ENCODE data around the gene OR1N1. TPM values are rescaled to one million over a fixed set of nuclear protein-coding genes. Genes with fewer than 3 reads are reported as not detected.

OR1N1 gene
- not detected for total RNA-seq
- not detected for polyA plus RNA-seq

- no peak for DNase-seq (ENCODE audit: low spot score)
- H3K27me3 ChIP-seq (ENCODE audit: control insufficient read depth in 4 of 4, insufficient read depth in 4 of 4, low read length in 3 of 4), result peaks cover 0 to 5% (median 2%) of the 10 kb centered on the region in 4 donors
- H3K36me3 ChIP-seq (ENCODE audit: control insufficient read depth in 4 of 4, insufficient read depth in 3 of 4, low read depth in 1 of 4, low read length in 3 of 4), result no peaks in the 10 kb centered on the region
- peaks cover 0 to 2% (median 0%) of the 10 kb centered on the region in 4 donors for H3K9me3 ChIP-seq (ENCODE audit: control insufficient read depth in 4 of 4, low read length in 3 of 4)
- WGBS, result 60% methylated on average over 3 of the region's 3 CpGs
- TF ChIP-seq FOXA1 (IDR thresholded peaks at IDR 0.05), result no peak
- no peak for TF ChIP-seq JUND (IDR thresholded peaks at IDR 0.05)
- TF ChIP-seq TAF1 (conservative IDR thresholded peaks at IDR 0.05), result no peak
- TF ChIP-seq RXRA (IDR thresholded peaks at IDR 0.05), result no peak
- TF ChIP-seq CTCF (IDR thresholded peaks at IDR 0.05; ENCODE audit: low read depth, low read length, missing input control), result no peak
- TF ChIP-seq REST (IDR thresholded peaks at IDR 0.05), result no peak
- no peak within 1 kb of the TSS for H3K9ac ChIP-seq (ENCODE audit: low read depth in 1 of 2, low read length in 2 of 2)
- H3K4me1 ChIP-seq (ENCODE audit: control insufficient read depth in 4 of 4, insufficient read depth in 4 of 4, low read length in 3 of 4), result no peaks in the 10 kb centered on the region
- no peak within 1 kb of the TSS for H3K4me3 ChIP-seq (ENCODE audit: low read depth in 1 of 3, low read length in 3 of 3)
- H3K27ac ChIP-seq (ENCODE audit: low read depth in 1 of 2, low read length in 2 of 2), result no peak within 1 kb of the TSS
Observed at GRCh38 chr9:122527193-122527592, at the start of gene OR1N1. Gene OR1N1 (minus strand): TSS chr9:122527293. CDS start chr9:122527293, 0 bp downstream.

GRCh38 chr9:122572456-122572855 is 45.4 kb upstream of the OR1N1 start:
- WGBS, result 43% methylated on average over 2 of the region's 2 CpGs
- TF ChIP-seq GABPA (IDR thresholded peaks at IDR 0.05 in 1 of 2, conservative IDR thresholded peaks at IDR 0.05 in 1 of 2) (no peak), HNF4G (IDR thresholded peaks at IDR 0.05) (no peak), RAD21 (IDR thresholded peaks at IDR 0.05) (no peak), FOXA2 (IDR thresholded peaks at IDR 0.05) (no peak), JUND (IDR thresholded peaks at IDR 0.05) (no peak), ATF3 (IDR thresholded peaks at IDR 0.05) (no peak), YY1 (IDR thresholded peaks at IDR 0.05) (no peak), REST (IDR thresholded peaks at IDR 0.05) (no peak), FOXA1 (IDR thresholded peaks at IDR 0.05) (no peak), SP1 (IDR thresholded peaks at IDR 0.05) (no peak), MAX (IDR thresholded peaks at IDR 0.05) (no peak), RXRA (IDR thresholded peaks at IDR 0.05) (no peak), NR2F2 (IDR thresholded peaks at IDR 0.05) (no peak), TAF1 (conservative IDR thresholded peaks at IDR 0.05) (no peak), HNF4A (conservative IDR thresholded peaks at IDR 0.05) (no peak), ZBTB33 (IDR thresholded peaks at IDR 0.05) (no peak), CTCF (IDR thresholded peaks at IDR 0.05; ENCODE audit: low read depth, low read length, missing input control) (no peak)
- no peaks in the 10 kb centered on the region for H3K9me3 ChIP-seq (ENCODE audit: control insufficient read depth in 4 of 4, low read length in 3 of 4)
- no peak overlapping the region for H3K4me3 ChIP-seq (ENCODE audit: low read depth in 1 of 3, low read length in 3 of 3)
- H3K27me3 ChIP-seq (ENCODE audit: control insufficient read depth in 4 of 4, insufficient read depth in 4 of 4, low read length in 3 of 4), result no peaks in the 10 kb centered on the region
- no peak for DNase-seq (ENCODE audit: low spot score)
- no peak overlapping the region for H3K27ac ChIP-seq (ENCODE audit: low read depth in 1 of 2, low read length in 2 of 2)
- H3K9ac ChIP-seq (ENCODE audit: low read depth in 1 of 2, low read length in 2 of 2), result no peak overlapping the region
- H3K36me3 ChIP-seq (ENCODE audit: control insufficient read depth in 4 of 4, insufficient read depth in 3 of 4, low read depth in 1 of 4, low read length in 3 of 4), result no peaks in the 10 kb centered on the region
- no peaks in the 10 kb centered on the region for H3K4me1 ChIP-seq (ENCODE audit: control insufficient read depth in 4 of 4, insufficient read depth in 4 of 4, low read length in 3 of 4)
